Peyer's patch (tissue), 4 donors: Measurements from ENCODE around the gene TEKT3.

Experiments
- CTCF ChIP-seq, 6 experiments: fragments of 450-650 bp in 4 of 6; fragments of 200-600 bp in 2 of 6; sonication (generic) in 1 of 6; IDR thresholded peaks; one replicate each; pipeline ENCODE4 v1.5.1; 2017 to 2019; ENCODE audit warnings: antibody characterized with exemption in 6 of 6, mild to moderate bottlenecking in 3 of 6, moderate library complexity in 1 of 6
- POLR2A ChIP-seq, 2 donors: fragments of 450-650 bp; IDR thresholded peaks; one replicate each; pipeline ENCODE4 v1.5.1; 2017; ENCODE audit warnings: antibody characterized with exemption in 2 of 2, mild to moderate bottlenecking in 2 of 2, moderate library complexity in 2 of 2

GRCh38 chr17:15309236-15309635, 32.2 kb downstream of the TEKT3 start:
- TF ChIP-seq CTCF (IDR thresholded peaks at IDR 0.05): no peak
- no peak for TF ChIP-seq POLR2A (IDR thresholded peaks at IDR 0.05)
